Stimulated activated CD4-positive, alpha-beta T cell treated with anti-CD3 and anti-CD28 coated beads, Interleukin-15, amount 100 ng/mL, for 24 hours (primary cell): ENCODE measurements around the gene NUDC.
A peak's percentile ranks its signal among the peaks of the same experiment; 100 is the strongest.
"Not testable (repeated sequence)": the region's sequence is repeated elsewhere in the genome, so short reads cannot be mapped to it uniquely, and the experiment has no call there.

ENCODE experiments used
- DNase-seq: peaks from one replicate; pipeline ENCODE4 v3.0.0-alpha.2; 2020

NUDC gene

GRCh38 chr1:26912147-26912490 is 9.4 kb upstream of the NUDC start:
- DNase-seq: no peak

GRCh38 chr1:26913389-26913753 is 8.2 kb upstream of the NUDC start:
- DNase-seq: no peak

GRCh38 chr1:26913754-26914619 is 7.6 kb upstream of the NUDC start, which contains the start of gene NR0B2:
Gene NR0B2, minus strand, starts transcription at chr1:26913975. Its CDS starts 35 bp downstream, at chr1:26913940.
- DNase-seq: no peak

- no peak for DNase-seq
These were observed 6.2 kb upstream of the NUDC start for GRCh38 chr1:26915204-26915842.

- DNase-seq: no peak
These were observed 410 bp upstream of the NUDC start for GRCh38 chr1:26921126-26921539.

- DNase-seq: no peak
These were observed 837 bp downstream of the NUDC start for GRCh38 chr1:26922431-26922729.

- DNase-seq: no peak
These were observed 1.4 kb downstream of the NUDC start for GRCh38 chr1:26922901-26923300.

- peak; percentile 30 for DNase-seq
These were observed 2.2 kb downstream of the NUDC start for GRCh38 chr1:26923711-26924110.

GRCh38 chr1:26932531-26932930 is 11.0 kb downstream of the NUDC start:
- DNase-seq: no peak

GRCh38 chr1:26936823-26937222 is 15.3 kb downstream of the NUDC start:
- no peak for DNase-seq

GRCh38 chr1:26938004-26938658 is 16.6 kb downstream of the NUDC start:
- DNase-seq: no peak

- no peak for DNase-seq
These were observed 17.1 kb downstream of the NUDC start for GRCh38 chr1:26938659-26939025.

- no peak for DNase-seq
These were observed 19.8 kb downstream of the NUDC start for GRCh38 chr1:26941311-26941710.

- no peak for DNase-seq
These were observed 21.1 kb downstream of the NUDC start for GRCh38 chr1:26942656-26943055.

- DNase-seq: no peak
These were observed 23.6 kb downstream of the NUDC start for GRCh38 chr1:26945138-26945537.

- DNase-seq: no peak
These were observed 24.2 kb downstream of the NUDC start for GRCh38 chr1:26945728-26946127.

GRCh38 chr1:26946270-26946669 is 24.7 kb downstream of the NUDC start:
- DNase-seq: no peak

- DNase-seq: not testable (repeated sequence)
These were observed 27.1 kb downstream of the NUDC start for GRCh38 chr1:26948725-26949057.

- DNase-seq: no peak
These were observed 27.9 kb downstream of the NUDC start for GRCh38 chr1:26949266-26949925.

GRCh38 chr1:26949926-26950319 is 28.4 kb downstream of the NUDC start:
- DNase-seq: no peak

- DNase-seq: no peak
These were observed 29.1 kb downstream of the NUDC start for GRCh38 chr1:26950602-26951001.

GRCh38 chr1:26951216-26951615 is 29.7 kb downstream of the NUDC start:
- no peak for DNase-seq

- DNase-seq: no peak
These were observed 30.4 kb downstream of the NUDC start for GRCh38 chr1:26951821-26952497.
